HG03108 (cell line): ENCODE data around the gene CUTA.
"Not testable (repeated sequence)": the region's sequence is repeated elsewhere in the genome, so short reads cannot be mapped to it uniquely, and the experiment has no call there.

Source experiments
- ATAC-seq: cut with Tn5 transposase; IDR thresholded peaks from one replicate; pipeline ENCODE4 v1.9.1; 2021; ENCODE audit warnings: moderate library complexity; ENCODE audit not compliant: unreplicated experiment

The CUTA gene

GRCh38 chr6:33373960-33374910 is 43.7 kb downstream of the CUTA start:
- ATAC-seq: no peak

- ATAC-seq: no peak
These were observed 45.3 kb downstream of the CUTA start for GRCh38 chr6:33372526-33373123.

GRCh38 chr6:33371901-33372300 is 46.0 kb downstream of the CUTA start:
- not testable (repeated sequence) for ATAC-seq

GRCh38 chr6:33367715-33368025 is 50.2 kb downstream of the CUTA start:
- not testable (repeated sequence) for ATAC-seq

- no peak for ATAC-seq
These were observed 50.7 kb downstream of the CUTA start for GRCh38 chr6:33367009-33367714.
